ENCODE results near the gene GJD3. TPM values are rescaled to one million over a fixed set of nuclear protein-coding genes. Genes with fewer than 3 reads are reported as not detected.

Gene GJD3
- total and polyA plus RNA-seq, 2 donors (not counting 1 experiment from before 2014, with no cell fraction given): not detected

DNA sequence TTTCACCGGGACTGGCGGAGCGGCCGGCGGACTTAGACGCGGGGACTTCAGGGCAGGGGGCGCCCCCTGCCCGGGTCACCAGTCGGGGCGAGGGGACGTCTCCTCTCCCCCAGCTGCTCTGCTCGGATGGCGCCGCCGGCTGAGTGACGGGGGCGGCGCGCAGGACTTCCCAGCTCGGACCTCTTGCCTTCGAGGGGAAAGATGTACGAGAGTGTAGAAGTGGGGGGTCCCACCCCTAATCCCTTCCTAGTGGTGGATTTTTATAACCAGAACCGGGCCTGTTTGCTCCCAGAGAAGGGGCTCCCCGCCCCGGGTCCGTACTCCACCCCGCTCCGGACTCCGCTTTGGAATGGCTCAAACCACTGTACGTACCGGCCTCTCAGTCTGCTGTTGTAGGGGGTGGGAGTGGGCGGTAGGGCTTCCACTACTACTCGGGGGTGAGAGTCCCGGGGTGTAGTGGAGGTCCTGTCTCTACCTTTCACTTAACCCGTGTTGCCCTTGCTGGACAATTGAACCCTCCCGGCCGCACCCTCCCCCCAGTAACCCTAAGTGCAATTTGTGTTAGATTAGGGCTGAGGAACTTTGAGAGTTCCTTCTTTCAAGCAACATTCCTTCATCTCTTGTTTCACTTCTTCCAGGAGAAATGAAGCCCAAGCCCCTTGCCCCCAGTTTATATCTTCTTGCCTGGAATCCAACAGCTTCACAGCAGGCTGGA is 21.9 kb downstream of the GJD3 start:
- POLR2A ChIA-PET: interaction anchor here (0.5 to 8.4 kb wide), 5 partner anchors 9 to 48 kb away, joined by 3 to 96 read pairs (median 3); no protein-coding TSS in a partner anchor
- H2AFZ ChIP-seq (ENCODE audit: insufficient read depth, low read depth, low read length, poor library complexity, severe bottlenecking): no peak overlapping the region
- Mint-ChIP-seq H3K4me3 (peak overlapping the region; percentile 91), H3K27me3 (no peaks in the 10 kb centered on the region), H3K4me1 (peaks cover 84% of the 10 kb centered on the region), H3K9me3 (ENCODE audit: insufficient read depth) (no peaks in the 10 kb centered on the region), H3K27ac (peak overlapping the region; percentile 81)
- H3K79me2 ChIP-seq (ENCODE audit: control insufficient read depth, insufficient read depth, low read length): peaks cover 87% of the 10 kb centered on the region
- TF ChIP-seq, protein P1, sequence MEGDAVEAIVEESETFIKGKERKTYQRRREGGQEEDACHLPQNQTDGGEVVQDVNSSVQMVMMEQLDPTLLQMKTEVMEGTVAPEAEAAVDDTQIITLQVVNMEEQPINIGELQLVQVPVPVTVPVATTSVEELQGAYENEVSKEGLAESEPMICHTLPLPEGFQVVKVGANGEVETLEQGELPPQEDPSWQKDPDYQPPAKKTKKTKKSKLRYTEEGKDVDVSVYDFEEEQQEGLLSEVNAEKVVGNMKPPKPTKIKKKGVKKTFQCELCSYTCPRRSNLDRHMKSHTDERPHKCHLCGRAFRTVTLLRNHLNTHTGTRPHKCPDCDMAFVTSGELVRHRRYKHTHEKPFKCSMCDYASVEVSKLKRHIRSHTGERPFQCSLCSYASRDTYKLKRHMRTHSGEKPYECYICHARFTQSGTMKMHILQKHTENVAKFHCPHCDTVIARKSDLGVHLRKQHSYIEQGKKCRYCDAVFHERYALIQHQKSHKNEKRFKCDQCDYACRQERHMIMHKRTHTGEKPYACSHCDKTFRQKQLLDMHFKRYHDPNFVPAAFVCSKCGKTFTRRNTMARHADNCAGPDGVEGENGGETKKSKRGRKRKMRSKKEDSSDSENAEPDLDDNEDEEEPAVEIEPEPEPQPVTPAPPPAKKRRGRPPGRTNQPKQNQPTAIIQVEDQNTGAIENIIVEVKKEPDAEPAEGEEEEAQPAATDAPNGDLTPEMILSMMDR (IDR thresholded peaks at IDR 0.05): no peak
- TF ChIP-seq EZH2 (IDR thresholded peaks at IDR 0.05; ENCODE audit: borderline replicate concordance, insufficient read depth, low read depth, low read length, poor library complexity, severe bottlenecking): no peak
- H3K9me3 ChIP-seq (ENCODE audit: control extremely low read depth in 1 of 3, control insufficient read depth in 2 of 3, insufficient read depth in 1 of 3, low read length in 2 of 3): no peaks in the 10 kb centered on the region
- CTCF ChIA-PET: interaction anchor here (1.0 to 8.3 kb wide), 6 partner anchors 10 to 72 kb away, joined by 3 to 119 read pairs (median 25); no protein-coding TSS in a partner anchor
- ATAC-seq (ENCODE audit: low read depth) (no peak), DNase-seq (no peak)
- peaks cover 81 to 92% of the 10 kb centered on the region in 2 donors for H3K4me1 ChIP-seq (ENCODE audit: control insufficient read depth in 2 of 2, insufficient read depth in 2 of 2, low read length in 2 of 2)
- H3K36me3 ChIP-seq (replicated peaks in 1 of 2; ENCODE audit: control extremely low read depth in 1 of 2, control insufficient read depth in 1 of 2, extremely low read depth in 1 of 2, insufficient read depth in 2 of 2, low read length in 1 of 2): peaks cover under 1 to 6% of the 10 kb centered on the region in 2 experiments
- intact Hi-C loops (cut with micrococcal nuclease): no loop called here
- H3K9ac ChIP-seq (ENCODE audit: low read length): peak overlapping the region; percentile 91
- peak overlapping the region; percentile 70 to 84 (median 72) for H3K4me3 ChIP-seq (ENCODE audit: control extremely low read depth in 1 of 5, extremely low read depth in 1 of 5, insufficient read depth in 1 of 5, low read depth in 2 of 5, low read length in 4 of 5)
- peaks cover 22% of the 10 kb centered on the region for H4K20me1 ChIP-seq (ENCODE audit: control insufficient read depth, insufficient read depth, low read length, poor library complexity, severe bottlenecking)
- H3K27me3 ChIP-seq (replicated peaks in 1 of 4; ENCODE audit: control extremely low read depth in 1 of 4, control insufficient read depth in 3 of 4, insufficient read depth in 4 of 4, low read length in 3 of 4): no peaks in the 10 kb centered on the region
- peak overlapping the region; percentile 16 to 88 for H3K27ac ChIP-seq (ENCODE audit: low read length in 2 of 2)
- 15% methylated on average over 10 of the region's 38 CpGs for WGBS (ENCODE audit: insufficient coverage)
- peak overlapping the region; percentile 100 for H3K4me2 ChIP-seq (replicated peaks; ENCODE audit: low read depth, low read length, poor library complexity, severe bottlenecking)

Data from B cell (primary cell).